ENCODE data around the gene HMX2. TPM values are rescaled to one million over a fixed set of nuclear protein-coding genes. Genes with fewer than 3 reads are reported as not detected.

The HMX2 gene
- total and polyA plus RNA-seq, 2 donors: 0.05 to 0.25 TPM

DNA sequence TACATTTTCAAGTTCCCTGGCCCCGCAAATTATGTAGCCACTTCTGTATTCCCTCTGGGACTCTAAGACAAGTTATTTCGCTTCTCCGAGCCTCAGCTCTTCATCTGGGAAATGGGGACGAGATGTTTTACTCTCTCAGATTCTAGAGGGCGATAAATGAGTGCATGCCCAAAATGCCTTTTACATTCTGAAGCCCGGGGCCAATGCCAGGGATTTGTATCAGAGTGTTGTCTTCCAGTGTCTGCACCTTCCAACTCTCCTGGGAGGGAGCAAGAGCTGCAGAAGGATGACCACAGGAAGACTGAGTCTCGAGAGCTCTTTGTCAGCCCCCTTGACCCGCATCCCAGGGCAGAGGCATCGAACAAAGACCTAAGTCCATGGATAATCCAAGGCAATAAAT lies 46.1 kb downstream of the HMX2 start:
- no peak for DNase-seq (ENCODE audit: low read depth in 6 of 9, low spot score in 9 of 9)
- 99% methylated on average over 9 of the region's 9 CpGs for WGBS
- H3K4me1 ChIP-seq (ENCODE audit: control insufficient read depth in 2 of 2, insufficient read depth in 2 of 2, low read length in 2 of 2): no peaks in the 10 kb centered on the region
- H3K4me3 ChIP-seq (ENCODE audit: low read length in 2 of 2): no peak overlapping the region
- H3K36me3 ChIP-seq (ENCODE audit: control insufficient read depth in 2 of 2, insufficient read depth in 2 of 2, low read length in 1 of 2): peaks cover 0 to 12% of the 10 kb centered on the region in 2 donors
- no peaks in the 10 kb centered on the region for H3K27me3 ChIP-seq (ENCODE audit: control insufficient read depth in 2 of 2, insufficient read depth in 1 of 2, low read length in 1 of 2)
- no peak overlapping the region for H3K27ac ChIP-seq (ENCODE audit: low read depth in 1 of 2, low read length in 1 of 2)
- H3K9me3 ChIP-seq (ENCODE audit: control insufficient read depth in 2 of 2, insufficient read depth in 1 of 2, low read length in 1 of 2): no peaks in the 10 kb centered on the region

Other genes starting within 250 kb of the HMX2 start
- not detected for gene FAM24A, start 237.5 kb upstream of the HMX2 start, total RNA-seq
- not detected for gene FAM24A, start 237.5 kb upstream of the HMX2 start, polyA plus RNA-seq
- 9.9 TPM for gene C10orf88, start 193.9 kb upstream of the HMX2 start, total RNA-seq
- gene C10orf88, start 193.9 kb upstream of the HMX2 start, polyA plus RNA-seq: 12.1 TPM
- 4.8 TPM for gene PSTK, start 167.7 kb upstream of the HMX2 start, total RNA-seq
- gene PSTK, start 167.7 kb upstream of the HMX2 start, polyA plus RNA-seq: 5.0 TPM
- 4.2 TPM for gene IKZF5, start 139.3 kb upstream of the HMX2 start, total RNA-seq
- 27.6 TPM for gene IKZF5, start 139.3 kb upstream of the HMX2 start, polyA plus RNA-seq
- gene ACADSB, start 139.1 kb upstream of the HMX2 start, total RNA-seq: 5.9 TPM
- gene ACADSB, start 139.1 kb upstream of the HMX2 start, polyA plus RNA-seq: 11.0 TPM
- gene HMX3, start 12.2 kb upstream of the HMX2 start, total RNA-seq: not detected
- not detected for gene HMX3, start 12.2 kb upstream of the HMX2 start, polyA plus RNA-seq
- 163 TPM for gene BUB3, start 6.3 kb downstream of the HMX2 start, total RNA-seq
- gene BUB3, start 6.3 kb downstream of the HMX2 start, polyA plus RNA-seq: 76.6 TPM

Measured in thymus (tissue), 11 donors.